Cerebellar nuclear complex (tissue), 1 donor: ENCODE results near the gene NPIPB8.
"Not testable (repeated sequence)": the region's sequence is repeated elsewhere in the genome, so short reads cannot be mapped to it uniquely, and the experiment has no call there.

Experiments used
- DNase-seq, 2 experiments: peaks; one replicate each; lab custom pipeline; 2025; lab: John Stamatoyannopoulos, UW

Gene NPIPB8

DNA sequence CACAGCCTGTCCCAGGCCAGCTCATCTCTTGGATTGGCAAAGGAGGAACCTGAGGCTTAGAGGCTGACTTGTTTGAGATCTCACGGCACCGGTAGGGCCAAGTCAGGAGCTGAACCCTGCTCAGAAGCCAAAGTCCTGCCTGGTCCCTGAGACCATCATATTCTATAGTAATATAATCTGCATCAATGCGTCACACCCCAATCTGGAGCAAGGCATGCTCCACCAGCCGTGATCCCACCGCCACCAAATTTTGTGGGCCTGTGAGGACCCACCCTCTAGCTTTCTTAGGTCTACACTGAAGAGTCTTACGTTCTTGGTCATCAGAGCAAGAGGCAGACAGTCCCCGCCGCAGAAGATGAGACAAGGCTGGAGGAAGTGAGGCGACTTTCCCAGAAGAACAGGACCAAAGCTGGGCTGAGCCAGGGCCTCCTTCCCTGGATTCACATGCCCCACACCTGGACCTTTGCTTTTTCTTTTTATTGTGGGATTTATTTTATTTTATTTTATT, 30.7 kb upstream of the NPIPB8 start:
- DNase-seq, result no peak

DNA sequence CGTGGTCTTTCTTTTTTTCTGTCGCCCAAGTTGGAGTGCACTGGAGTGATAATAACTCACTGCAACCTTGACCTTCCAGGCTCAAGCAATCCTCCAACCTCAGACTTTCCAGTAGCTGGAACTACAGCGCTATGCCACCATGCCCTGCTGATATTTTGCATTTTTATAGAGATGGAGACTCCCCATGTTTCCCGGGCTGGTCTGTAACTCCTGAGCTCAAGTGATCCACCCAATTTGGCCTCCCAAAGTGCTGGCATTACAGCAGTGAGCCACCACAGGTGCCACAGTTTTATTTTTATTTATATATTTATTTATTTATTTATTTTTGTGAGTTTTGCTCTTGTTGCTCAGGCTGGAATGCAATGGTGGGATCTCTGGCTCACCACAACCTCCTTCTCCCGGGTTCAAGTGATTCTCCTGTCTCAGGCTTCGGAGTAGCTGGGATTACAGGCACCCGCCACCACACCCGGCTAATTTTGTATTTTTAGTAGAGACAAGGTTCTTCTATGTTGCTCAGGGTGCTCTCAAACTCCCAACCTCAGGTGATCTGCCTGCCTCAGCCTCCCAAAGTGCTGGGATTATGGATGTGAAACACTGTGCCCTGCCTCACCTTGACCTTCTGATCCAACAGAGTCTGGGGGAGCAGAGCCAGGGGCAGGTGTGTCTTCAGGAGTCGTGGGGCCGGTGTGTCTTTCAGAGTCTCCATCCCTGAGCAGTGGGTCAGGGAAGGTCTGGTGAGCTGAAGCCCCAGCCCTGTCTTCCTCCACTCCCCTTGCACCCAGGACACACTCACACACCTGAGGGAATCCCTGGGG, 30.0 kb upstream of the NPIPB8 start:
- not testable (repeated sequence) for DNase-seq

DNA sequence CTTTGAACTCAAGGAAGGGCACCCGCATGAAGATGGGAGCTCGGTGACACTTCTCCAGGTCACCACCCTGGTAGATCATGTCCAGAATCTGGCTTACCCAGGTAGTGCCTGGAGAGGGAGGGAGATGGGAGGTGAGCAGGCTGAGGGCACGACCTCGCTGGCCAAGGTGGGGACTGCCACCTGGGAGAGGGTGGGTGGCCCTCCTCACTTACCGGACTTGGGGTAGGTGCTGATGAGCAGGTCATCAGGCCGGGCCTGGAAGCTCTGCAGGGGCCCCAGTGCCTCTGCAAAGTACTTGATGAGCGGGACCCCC, 29.4 kb upstream of the NPIPB8 start:
- DNase-seq, result not testable (repeated sequence)

DNA sequence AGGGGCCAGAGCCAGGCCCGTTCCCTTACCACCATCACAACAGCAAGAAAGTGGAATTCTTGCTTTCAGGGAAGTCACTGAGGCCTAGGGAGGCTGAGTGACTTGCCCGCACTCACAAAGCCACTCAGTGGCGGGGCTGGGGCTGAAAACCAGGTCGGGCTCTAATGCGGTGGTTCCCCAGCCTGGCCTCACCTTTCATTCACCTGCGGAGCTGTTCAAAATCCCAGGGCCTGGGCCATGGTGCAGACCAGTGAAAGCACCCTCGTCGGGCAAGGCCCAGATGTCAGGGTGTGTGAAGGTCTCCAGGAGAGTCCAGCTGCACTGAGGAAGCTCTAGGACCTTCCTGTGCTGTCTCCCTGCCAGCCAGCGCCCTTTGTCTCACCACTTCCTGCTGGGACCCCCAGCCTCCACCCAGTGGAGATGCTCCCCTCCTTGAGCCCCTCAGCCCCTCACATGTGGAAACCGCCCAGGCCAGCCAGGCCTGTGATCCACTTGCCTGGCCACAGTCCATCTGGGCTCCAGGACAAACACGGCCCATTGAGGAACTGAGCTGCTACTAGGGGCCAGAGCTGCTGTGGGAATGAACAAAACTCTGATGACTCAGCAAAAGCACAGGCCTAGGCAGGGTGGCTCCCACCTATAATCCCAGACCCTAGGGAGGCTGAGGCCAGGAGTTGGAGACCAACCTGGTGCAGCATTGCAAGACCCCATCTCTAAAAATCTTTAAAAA, 28.8 kb upstream of the NPIPB8 start:
- not testable (repeated sequence) for DNase-seq

DNA sequence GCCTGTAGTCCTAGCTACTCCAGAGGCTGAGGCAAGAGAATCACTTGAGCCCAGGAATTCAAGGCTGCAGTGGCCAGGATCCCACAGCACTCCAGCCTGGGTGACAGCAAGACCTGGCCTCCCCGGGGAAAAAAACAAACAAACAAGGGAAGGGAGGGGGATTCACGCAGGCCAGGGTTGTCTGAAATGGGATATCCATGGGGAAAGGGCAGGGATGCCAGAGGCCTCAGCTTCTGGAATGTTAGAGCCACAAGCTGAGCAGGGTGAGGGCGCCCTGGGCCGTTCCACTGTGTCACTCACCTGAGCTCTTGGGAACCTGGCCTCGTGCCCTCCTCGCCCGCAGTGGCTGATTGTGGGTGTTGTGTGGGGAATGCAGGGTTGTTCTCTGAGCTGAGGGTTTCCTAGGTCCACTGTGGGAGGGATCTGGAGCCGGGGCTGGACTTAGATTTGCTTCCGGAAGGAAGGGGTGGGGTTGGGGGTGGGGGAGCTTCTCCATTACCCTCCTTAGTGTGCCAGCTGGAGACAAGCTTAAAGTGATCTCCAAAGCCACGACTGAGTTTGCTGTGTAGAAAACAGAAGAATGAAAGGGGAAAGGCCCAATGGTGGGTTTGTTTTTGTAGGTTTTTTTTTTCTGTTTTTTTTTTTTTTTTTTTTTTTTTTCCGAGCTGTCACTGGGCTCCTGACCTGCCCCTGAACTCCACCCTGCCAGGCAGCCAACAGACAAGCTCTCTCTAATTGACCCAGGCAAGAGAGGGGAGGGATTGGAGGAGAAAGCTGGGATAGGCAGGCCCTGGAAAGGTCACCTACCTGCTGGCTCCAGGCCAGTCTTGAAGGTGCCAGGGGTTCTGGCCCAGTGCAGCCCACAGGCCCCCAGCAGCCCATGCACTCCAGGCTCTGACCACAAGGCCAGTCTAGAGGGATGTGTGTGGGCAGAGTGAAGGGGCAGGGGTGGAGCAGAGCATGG, 28.0 kb upstream of the NPIPB8 start, which contains the start of gene SULT1A1:
SULT1A1 (minus strand) TSS at position 414 of the 964 bp plus-strand sequence. CDS start 1,189 bp downstream, outside the sequence.
- no peak for DNase-seq

DNA sequence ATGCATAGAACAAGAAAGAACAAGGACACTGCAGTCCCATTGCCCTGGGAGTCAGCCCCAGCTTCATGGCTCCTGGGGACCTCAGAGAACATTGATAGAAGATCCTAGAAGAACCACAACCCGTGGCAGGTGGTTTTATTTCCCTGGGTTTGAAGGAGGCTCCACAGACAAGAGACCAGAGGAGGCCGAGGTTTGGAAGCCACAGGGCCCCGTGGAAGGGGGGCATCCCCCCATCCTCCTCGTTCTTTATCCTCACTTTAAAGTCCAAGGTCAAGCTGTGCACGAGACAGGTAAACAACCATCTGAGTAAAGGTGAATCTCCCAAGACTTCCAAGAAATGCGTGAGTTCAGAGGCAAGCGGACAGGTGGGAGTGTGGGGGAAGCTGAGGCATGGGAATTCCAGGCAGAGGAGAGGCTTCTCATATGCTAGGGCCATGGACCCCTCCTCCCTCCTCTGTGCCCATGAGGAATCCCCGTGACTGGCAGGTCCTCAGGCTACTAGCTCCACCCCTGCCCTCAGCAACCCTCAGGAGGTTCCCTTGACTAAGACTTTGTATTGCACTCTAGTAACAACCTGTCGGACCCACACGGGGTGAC, 27.2 kb upstream of the NPIPB8 start:
- DNase-seq, result no peak

- DNase-seq, result not testable (repeated sequence)
Observed at GRCh38 chr16:28612359-28613280, 25.2 kb upstream of the NPIPB8 start.

DNA sequence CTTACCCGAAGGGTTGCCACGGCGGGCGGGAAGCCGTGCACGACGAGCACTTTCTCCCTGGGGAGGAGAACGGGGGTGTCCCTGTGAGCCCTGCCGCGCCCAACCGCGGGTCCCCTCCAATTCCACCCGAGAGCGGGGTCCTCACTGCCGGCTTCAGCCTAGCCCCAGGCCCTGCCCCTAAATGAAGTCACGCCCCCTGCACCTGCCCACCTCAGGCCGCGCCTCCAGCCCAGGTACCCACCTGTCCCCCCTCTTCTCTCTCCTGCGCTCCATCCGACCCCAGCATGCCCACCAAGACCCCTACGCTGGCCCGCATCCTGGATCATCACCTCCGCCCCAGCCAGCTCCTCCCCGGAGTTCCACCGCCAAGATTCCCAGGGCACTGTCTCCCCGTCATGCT, 24.0 kb upstream of the NPIPB8 start:
- DNase-seq, result not testable (repeated sequence)

DNA sequence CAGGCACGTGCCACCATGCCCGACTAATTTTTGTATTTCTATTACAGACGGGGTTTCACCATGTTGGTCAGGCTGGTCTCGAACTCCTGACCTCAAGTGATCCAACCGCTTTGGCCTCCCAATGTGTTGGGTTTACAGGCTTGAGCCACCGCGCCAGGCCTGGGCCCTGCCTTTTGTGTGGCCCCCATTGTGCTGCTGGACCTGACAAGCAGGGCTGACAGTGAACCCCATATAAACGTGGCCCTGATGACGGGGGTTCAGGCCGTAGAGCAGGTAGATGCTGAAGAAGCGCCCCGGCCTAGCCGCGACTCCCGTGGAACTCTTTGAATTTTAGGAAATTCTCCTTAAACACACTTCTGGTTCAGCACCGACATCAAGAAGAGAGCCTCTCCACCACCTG, 23.3 kb upstream of the NPIPB8 start:
- not testable (repeated sequence) for DNase-seq

- DNase-seq, result peak in 1 of 2 experiments; percentile 6
Observed at GRCh38 chr16:28615486-28616223, 22.2 kb upstream of the NPIPB8 start.

DNA sequence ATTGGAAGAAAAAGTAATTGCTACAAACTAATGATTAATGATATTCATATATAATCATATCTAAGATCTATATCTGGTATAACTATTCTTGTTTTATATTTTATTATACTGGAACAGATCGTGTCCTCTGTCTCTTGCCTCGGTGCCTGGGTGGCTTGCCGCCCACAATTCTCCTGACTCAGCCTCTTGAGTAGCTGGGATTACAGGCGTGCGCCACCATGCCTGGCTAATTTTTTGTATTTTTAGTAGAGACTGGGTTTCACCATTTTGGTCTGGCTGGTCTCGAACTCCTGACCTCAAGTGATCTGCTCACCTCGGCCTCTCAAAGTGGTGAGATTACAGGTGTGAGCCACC, 21.7 kb upstream of the NPIPB8 start:
- DNase-seq, result not testable (repeated sequence)

DNA sequence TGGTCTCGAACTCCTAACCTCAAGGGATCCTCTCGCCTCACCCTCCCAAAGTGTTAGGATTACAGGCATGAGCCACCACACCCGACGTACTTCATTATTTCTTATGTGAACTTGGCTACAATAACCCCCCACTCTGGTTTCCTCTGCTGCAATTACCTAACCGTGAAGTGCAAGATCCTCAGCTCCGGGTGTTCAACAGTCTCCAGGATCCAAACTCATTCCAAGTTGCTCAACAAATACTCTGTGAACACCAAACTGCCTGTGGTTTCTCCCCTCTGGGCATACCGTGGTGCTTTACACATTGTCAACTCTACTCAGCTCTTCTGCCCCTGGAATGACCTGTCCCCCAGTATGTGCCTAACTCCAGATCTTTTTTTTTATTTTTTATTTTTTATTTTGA, 21.2 kb upstream of the NPIPB8 start:
- no peak for DNase-seq

- DNase-seq, result no peak
Observed at GRCh38 chr16:28617874-28618273, 20.0 kb upstream of the NPIPB8 start.

GRCh38 chr16:28620316-28620715, 17.5 kb upstream of the NPIPB8 start:
- not testable (repeated sequence) for DNase-seq

DNA sequence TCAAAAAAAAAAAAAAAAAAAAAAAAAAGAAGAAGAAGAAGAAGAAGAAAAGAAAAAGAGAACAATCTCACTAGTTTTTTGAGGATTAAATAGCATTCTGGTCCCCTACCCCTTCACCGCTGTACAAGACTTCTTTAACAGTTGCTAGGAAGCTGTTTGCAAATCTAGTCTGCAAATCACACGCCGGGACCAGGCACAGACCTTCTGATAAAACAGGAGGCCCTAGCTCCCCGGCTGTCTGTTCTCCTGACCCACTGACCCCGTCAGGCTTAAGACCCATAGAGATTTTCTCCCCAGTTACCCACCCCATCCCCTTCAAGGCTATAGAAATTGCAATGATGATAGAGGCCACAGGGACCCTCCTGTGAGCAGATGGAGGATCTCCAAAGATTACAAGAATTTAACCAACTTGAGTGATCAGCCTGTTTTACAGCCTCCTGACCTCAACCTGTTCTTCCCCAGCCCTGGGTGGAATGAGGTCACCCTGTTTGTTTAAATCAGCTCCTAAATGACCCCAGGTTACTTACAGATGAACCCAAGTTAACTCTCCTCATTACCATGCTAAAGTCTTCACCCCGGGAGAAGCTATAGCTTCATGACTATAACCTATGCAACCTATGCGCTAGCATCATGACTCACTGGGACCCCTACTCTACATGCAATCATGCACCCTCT, 16.2 kb upstream of the NPIPB8 start:
- DNase-seq, result no peak

GRCh38 chr16:28622532-28623171, 15.2 kb upstream of the NPIPB8 start:
- DNase-seq, result not testable (repeated sequence)

DNA sequence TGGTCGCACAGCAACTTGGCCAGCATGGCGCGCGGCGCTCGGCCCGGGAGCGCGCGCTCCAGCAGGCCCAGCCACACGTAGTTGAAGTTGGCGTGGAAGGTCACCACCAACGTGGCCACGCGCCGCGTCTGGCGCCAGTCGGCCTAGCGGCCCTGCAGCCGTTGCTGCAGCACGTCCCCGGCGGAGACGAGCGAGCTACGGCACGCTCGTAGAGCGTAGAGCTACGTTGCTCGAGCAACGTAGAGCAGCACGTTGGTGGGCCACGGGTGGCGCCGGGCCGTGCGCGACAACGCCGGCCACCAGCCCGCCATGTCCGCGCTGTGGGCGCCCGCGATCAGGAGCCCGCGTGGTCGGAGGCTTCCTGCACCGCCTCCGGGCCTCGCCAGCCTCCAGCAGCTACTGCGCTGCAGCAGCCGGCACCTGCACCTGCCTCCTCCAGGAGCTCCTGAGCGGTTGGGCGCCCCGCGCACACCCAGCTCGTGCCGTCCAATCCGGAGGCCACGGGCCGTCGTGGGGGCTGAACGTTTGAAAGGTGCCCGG, 14.6 kb upstream of the NPIPB8 start:
- no peak for DNase-seq

DNA sequence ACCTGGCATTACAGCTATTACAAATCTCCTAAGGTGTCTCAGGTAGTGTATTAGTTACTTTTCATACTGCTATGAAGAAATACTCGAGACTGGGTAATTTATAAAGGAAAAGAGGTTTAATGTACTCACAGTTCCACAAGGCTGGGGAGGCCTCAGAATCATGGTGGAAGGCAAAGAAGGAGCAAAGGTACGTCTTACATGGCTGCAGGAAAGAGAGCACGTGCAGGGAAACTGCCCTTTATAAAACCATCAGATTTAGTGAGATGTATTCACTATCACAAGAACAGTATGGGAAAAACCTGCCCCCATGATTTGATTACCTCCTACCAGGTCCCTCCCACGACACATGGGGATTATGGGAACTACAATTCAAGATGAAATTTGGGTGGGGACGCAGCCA, 7.0 kb upstream of the NPIPB8 start:
- DNase-seq, result not testable (repeated sequence)
